ENCODE data around the gene HABP4. TPM values are rescaled to one million over a fixed set of nuclear protein-coding genes. Genes with fewer than 3 reads are reported as not detected.
A peak's percentile ranks its signal among the peaks of the same experiment; 100 is the strongest.

HABP4 gene
- total RNA-seq, 1 experiment from 2014 or later, result 9.8 TPM

GRCh38 chr9:96418083-96418919 is 31.7 kb upstream of the HABP4 start, which contains the start of gene ZNF367 (continued):
- TF ChIP-seq GRHL2 (CRISPR knock-in tag; IDR thresholded peaks at IDR 0.05; ENCODE audit: insufficient replicate concordance, severe bottlenecking) (no peak), FOXK1 (CRISPR knock-in tag; IDR thresholded peaks at IDR 0.05) (peak; percentile 75; the same call in 1 of the 2 replicates), ELF4 (CRISPR knock-in tag; IDR thresholded peaks at IDR 0.05; ENCODE audit: low read depth) (0 out of 2 replicates have a peak, but pooled peaks have one; percentile 79), ZNF263 (CRISPR knock-in tag; IDR thresholded peaks at IDR 0.05; ENCODE audit: low read depth) (0 out of 2 replicates have a peak, but pooled peaks have one; percentile 26), ZSCAN18 (CRISPR knock-in tag; IDR thresholded peaks at IDR 0.05) (no peak), TP53 (CRISPR knock-in tag; IDR thresholded peaks at IDR 0.05) (no peak), ZNF532 (CRISPR knock-in tag; IDR thresholded peaks at IDR 0.05; ENCODE audit: borderline replicate concordance) (no peak), NFYB (CRISPR knock-in tag; conservative IDR thresholded peaks at IDR 0.05; ENCODE audit: low read depth) (peak; percentile 89), ZNF396 (CRISPR knock-in tag; IDR thresholded peaks at IDR 0.05; ENCODE audit: borderline replicate concordance) (no peak), ARID4B (CRISPR knock-in tag; IDR thresholded peaks at IDR 0.05; ENCODE audit: borderline replicate concordance) (peak; percentile 82; the same call in 1 of the 2 replicates), ATF6 (CRISPR knock-in tag; IDR thresholded peaks at IDR 0.05) (no peak)
